Testis (tissue), 3 donors: ENCODE data around the gene GABRA5. TPM values are rescaled to one million over a fixed set of nuclear protein-coding genes. Genes with fewer than 3 reads are reported as not detected.

Source experiments
- DNase-seq: peaks from one replicate; pipeline ENCODE4 v3.0.0-alpha.2; 2019
- H3K27ac ChIP-seq, 2 donors: fragments of 200-600 bp; sonication (generic); one replicate each; pipeline ENCODE4 v1.5.1; 2019
- H3K27me3 ChIP-seq: fragments of 200-600 bp; sonication (generic); one replicate; pipeline ENCODE4 v1.5.1; 2019
- H3K36me3 ChIP-seq: fragments of 200-600 bp; sonication (generic); one replicate; pipeline ENCODE4 v1.5.1; 2017; ENCODE audit warnings: low read depth; ENCODE audit errors: missing control alignments
- H3K4me1 ChIP-seq: fragments of 200-600 bp; sonication (generic); one replicate; pipeline ENCODE4 v1.5.1; 2019
- H3K4me3 ChIP-seq, 2 donors: fragments of 200-600 bp; sonication (generic); one replicate each; pipeline ENCODE4 v1.5.1; 2017 to 2019
- H3K9me3 ChIP-seq: fragments of 200-600 bp; sonication (generic); one replicate; pipeline ENCODE4 v1.5.1; 2017
- CTCF ChIP-seq, 3 experiments: fragments of 450-650 bp in 2 of 3; fragments of 200-600 bp in 1 of 3; sonication (generic) in 1 of 3; IDR thresholded peaks; one replicate each; pipeline ENCODE4 v1.5.1; 2016 to 2019; ENCODE audit warnings: antibody characterized with exemption in 3 of 3, mild to moderate bottlenecking in 2 of 3, moderate library complexity in 1 of 3
- POLR2A ChIP-seq: fragments of 450-650 bp; IDR thresholded peaks from one replicate; pipeline ENCODE4 v1.6.1; 2017; ENCODE audit warnings: antibody characterized with exemption, mild to moderate bottlenecking, moderate library complexity
- WGBS, 2 donors: methylation state at CpG; one replicate each; pipeline ENCODE4 v1.1.5; 2018; 5-methylcytosine and 5-hydroxymethylcytosine counted together
- intact Hi-C: fragments of 100-400 bp; cut with DNase I; formaldehyde crosslinking; loops from one replicate; pipeline ENCODE4 v1.15.1; 2023; ENCODE audit warnings: low total_unique reads
- polyA plus RNA-seq: library from polyadenylated mRNA; stranded (reverse); fragments of 350-450 nt; fragmentation: Illumina TruSeq; extraction: RNeasy Lipid Tissue Mini Kit (QIAGEN cat#74804); gene quantifications from one replicate; pipeline ENCODE4 v1.2.3, GENCODE V29; 2014; ENCODE audit warnings: low read depth, low replicate concordance; ENCODE audit not compliant: insufficient read depth
- total RNA-seq, 2 donors: library from RNA; depleted of rRNA; stranded (reverse); fragments of >200 nt; gene quantifications; one replicate each; pipeline ENCODE4 v1.2.3, GENCODE V29; 2016

GABRA5 gene
- total and polyA plus RNA-seq, 3 donors from 2014 or later: 0.58 to 3.1 (median 3.1) TPM

- 82 to 97% methylated on average over 5 of the region's 5 CpGs for WGBS, 2 donors
- intact Hi-C loops: no loop called here
- TF ChIP-seq POLR2A (no peak), CTCF (IDR thresholded peaks at IDR 0.05) (no peak)
Observed at GRCh38 chr15:26936502-26936901, 69.6 kb downstream of the GABRA5 start.

GRCh38 chr15:26937134-26937533, 70.3 kb downstream of the GABRA5 start:
- H3K9me3 ChIP-seq: no peaks in the 10 kb centered on the region
- intact Hi-C loops: no loop called here
- no peaks in the 10 kb centered on the region for H3K27me3 ChIP-seq
- no peak overlapping the region for H3K4me3 ChIP-seq
- H3K27ac ChIP-seq: no peak overlapping the region
- no peaks in the 10 kb centered on the region for H3K36me3 ChIP-seq
- no peaks in the 10 kb centered on the region for H3K4me1 ChIP-seq
- no peak for TF ChIP-seq POLR2A
- TF ChIP-seq CTCF (IDR thresholded peaks at IDR 0.05): no peak
- no peak for DNase-seq
- 88 to 89% methylated on average over 11 to 13 of the region's 13 CpGs for WGBS, 2 donors

More at GRCh38 chr15:26936502-26936901, 69.6 kb downstream of the GABRA5 start:
- H3K9me3 ChIP-seq: no peaks in the 10 kb centered on the region
- DNase-seq: no peak
- H3K4me1 ChIP-seq: no peaks in the 10 kb centered on the region
- no peaks in the 10 kb centered on the region for H3K36me3 ChIP-seq
- H3K4me3 ChIP-seq: no peak overlapping the region
- H3K27ac ChIP-seq: no peak overlapping the region
- no peaks in the 10 kb centered on the region for H3K27me3 ChIP-seq

GRCh38 chr15:26939398-26939797, 72.5 kb downstream of the GABRA5 start:
- intact Hi-C loops: no loop called here
- TF ChIP-seq CTCF (IDR thresholded peaks at IDR 0.05) (no peak), POLR2A (no peak)
- WGBS, 2 donors: 72 to 74% methylated on average over 3 to 5 of the region's 5 CpGs
- no peak for DNase-seq
- Histone ChIP-seq H3K27ac (no peak overlapping the region), H3K4me3 (no peak overlapping the region), H3K4me1 (no peaks in the 10 kb centered on the region), H3K36me3 (no peaks in the 10 kb centered on the region), H3K27me3 (no peaks in the 10 kb centered on the region), H3K9me3 (no peaks in the 10 kb centered on the region)

GRCh38 chr15:26941489-26941888, 74.6 kb downstream of the GABRA5 start:
- intact Hi-C loops: no loop called here
- H3K27me3 ChIP-seq: no peaks in the 10 kb centered on the region
- TF ChIP-seq POLR2A (no peak), CTCF (IDR thresholded peaks at IDR 0.05) (no peak)
- H3K9me3 ChIP-seq: no peaks in the 10 kb centered on the region
- H3K36me3 ChIP-seq: no peaks in the 10 kb centered on the region
- DNase-seq: no peak
- 79 to 89% methylated on average over 5 of the region's 5 CpGs for WGBS, 2 donors
- no peaks in the 10 kb centered on the region for H3K4me1 ChIP-seq
- no peak overlapping the region for H3K4me3 ChIP-seq
- no peak overlapping the region for H3K27ac ChIP-seq

- Histone ChIP-seq H3K27me3 (no peaks in the 10 kb centered on the region), H3K36me3 (no peaks in the 10 kb centered on the region), H3K27ac (no peak overlapping the region), H3K4me1 (no peaks in the 10 kb centered on the region), H3K9me3 (no peaks in the 10 kb centered on the region), H3K4me3 (no peak overlapping the region)
- 26 to 49% methylated on average over 8 of the region's 8 CpGs for WGBS, 2 donors
- TF ChIP-seq CTCF (IDR thresholded peaks at IDR 0.05): no peak
- no peak for TF ChIP-seq POLR2A
- intact Hi-C loops: no loop called here
- DNase-seq: no peak
Observed at GRCh38 chr15:26943866-26944265, 77.0 kb downstream of the GABRA5 start.
